ENCODE results near the gene RIOK2. TPM values are rescaled to one million over a fixed set of nuclear protein-coding genes. Genes with fewer than 3 reads are reported as not detected.

Gene RIOK2
- polyA plus RNA-seq, 3 donors = 4.8 to 16.4 (median 12.7) TPM

GRCh38 chr5:97127727-97128126 is 55.3 kb downstream of the RIOK2 start:
- no peak for DNase-seq
- Mint-ChIP-seq H3K36me3 (peaks cover 0 to 2% of the 10 kb centered on the region in 2 donors), H3K27ac (no peak overlapping the region), H3K4me3 (no peak overlapping the region), H3K27me3 (ENCODE audit: low read depth in 3 of 3) (peaks cover 0 to 4% (median 1%) of the 10 kb centered on the region in 3 donors), H3K4me1 (peaks cover 6% of the 10 kb centered on the region), H3K9me3 (peaks cover 0 to 3% (median 0%) of the 10 kb centered on the region in 7 donors)
- Histone ChIP-seq H3K27ac (ENCODE audit: low read depth in 1 of 2, low read length in 2 of 2) (no peak overlapping the region), H3K36me3 (replicated peaks in 1 of 2; ENCODE audit: control insufficient read depth in 1 of 2, insufficient read depth in 2 of 2, low read length in 2 of 2) (no peaks in the 10 kb centered on the region), H2AFZ (ENCODE audit: insufficient read depth, low read depth, low read length, poor library complexity, severe bottlenecking) (no peak overlapping the region), H3K9ac (ENCODE audit: insufficient read depth, low read length, poor library complexity, severe bottlenecking) (no peak overlapping the region), H3K9me3 (replicated peaks in 1 of 2; ENCODE audit: control insufficient read depth in 1 of 2, insufficient read depth in 1 of 2, low read length in 2 of 2) (no peaks in the 10 kb centered on the region), H3K4me3 (replicated peaks in 1 of 3; ENCODE audit: low read depth in 2 of 3, low read length in 3 of 3) (no peak overlapping the region), H4K20me1 (ENCODE audit: insufficient read depth, low read length) (no peaks in the 10 kb centered on the region), H3K4me1 (ENCODE audit: control insufficient read depth in 1 of 2, insufficient read depth in 2 of 2, low read length in 2 of 2) (no peaks in the 10 kb centered on the region), H3K27me3 (ENCODE audit: control insufficient read depth in 2 of 2, insufficient read depth in 2 of 2, low read length in 2 of 2) (no peaks in the 10 kb centered on the region), H3K79me2 (ENCODE audit: insufficient read depth, low read length) (no peaks in the 10 kb centered on the region), H3K4me2 (replicated peaks; ENCODE audit: extremely low read depth, low read length, poor library complexity, severe bottlenecking) (no peak overlapping the region)
- no peak for TF ChIP-seq CTCF (IDR thresholded peaks at IDR 0.05)
- 100% methylated on average over 1 of the region's 1 CpG for WGBS (ENCODE audit: insufficient coverage)
- intact Hi-C loops (cut with micrococcal nuclease) = no loop called here

GRCh38 chr5:97125125-97125683 is 57.8 kb downstream of the RIOK2 start:
- no peaks in the 10 kb centered on the region for H3K9me3 ChIP-seq (replicated peaks in 1 of 2; ENCODE audit: control insufficient read depth in 1 of 2, insufficient read depth in 1 of 2, low read length in 2 of 2)
- Mint-ChIP-seq H3K9me3 (peaks cover 0 to 3% (median 0%) of the 10 kb centered on the region in 7 donors), H3K4me1 (no peaks in the 10 kb centered on the region), H3K36me3 (no peaks in the 10 kb centered on the region), H3K27me3 (ENCODE audit: low read depth in 3 of 3) (peaks cover 0 to 2% (median 1%) of the 10 kb centered on the region in 3 donors), H3K4me3 (no peak overlapping the region), H3K27ac (no peak overlapping the region)
- no peak overlapping the region for H2AFZ ChIP-seq (ENCODE audit: insufficient read depth, low read depth, low read length, poor library complexity, severe bottlenecking)
- intact Hi-C loops (cut with micrococcal nuclease) = no loop called here
- no peaks in the 10 kb centered on the region for H3K4me1 ChIP-seq (ENCODE audit: control insufficient read depth in 1 of 2, insufficient read depth in 2 of 2, low read length in 2 of 2)
- DNase-seq = no peak
- H4K20me1 ChIP-seq (ENCODE audit: insufficient read depth, low read length) = no peaks in the 10 kb centered on the region
- H3K36me3 ChIP-seq (replicated peaks in 1 of 2; ENCODE audit: control insufficient read depth in 1 of 2, insufficient read depth in 2 of 2, low read length in 2 of 2) = no peaks in the 10 kb centered on the region
- no peaks in the 10 kb centered on the region for H3K27me3 ChIP-seq (ENCODE audit: control insufficient read depth in 2 of 2, insufficient read depth in 2 of 2, low read length in 2 of 2)
- no peak for TF ChIP-seq CTCF (IDR thresholded peaks at IDR 0.05)
- H3K4me3 ChIP-seq (replicated peaks in 1 of 3; ENCODE audit: low read depth in 2 of 3, low read length in 3 of 3) = no peak overlapping the region
- 100% methylated on average over 2 of the region's 3 CpGs for WGBS (ENCODE audit: insufficient coverage)
- no peaks in the 10 kb centered on the region for H3K79me2 ChIP-seq (ENCODE audit: insufficient read depth, low read length)
- H3K27ac ChIP-seq (ENCODE audit: low read depth in 1 of 2, low read length in 2 of 2) = no peak overlapping the region
- no peak overlapping the region for H3K4me2 ChIP-seq (replicated peaks; ENCODE audit: extremely low read depth, low read length, poor library complexity, severe bottlenecking)
- H3K9ac ChIP-seq (ENCODE audit: insufficient read depth, low read length, poor library complexity, severe bottlenecking) = no peak overlapping the region

Measured in CD14-positive monocyte (primary cell).